GM19239 (cell line): Measurements from ENCODE around the gene LY6G6D.

Source experiments
- DNase-seq: peaks from one replicate; pipeline ENCODE4 v3.0.0; 2011; ENCODE audit warnings: low spot score; ENCODE audit not compliant: insufficient read length
- FAIRE-seq: peaks from 2 replicates; lab custom pipeline; 2011; peaks lifted over from hg19 to GRCh38; lab: Jason Lieb, UNC

The LY6G6D gene

GRCh38 chr6:31717499-31718222 lies 2.5 kb downstream of the LY6G6D start:
- no peak for FAIRE-seq
- DNase-seq: no peak

- FAIRE-seq (no peak), DNase-seq (no peak)
Measured at GRCh38 chr6:31718265-31718664, 3.1 kb downstream of the LY6G6D start.

- DNase-seq: no peak
- FAIRE-seq: no peak
Measured at GRCh38 chr6:31719001-31719400, 3.9 kb downstream of the LY6G6D start.

GRCh38 chr6:31720196-31720770 lies 5.1 kb downstream of the LY6G6D start:
- no peak for DNase-seq
- no peak for FAIRE-seq

GRCh38 chr6:31721351-31722020 lies 6.3 kb downstream of the LY6G6D start, which contains the start of gene LY6G6C:
Gene LY6G6C, minus strand, starts transcription at chr6:31721746. Its CDS starts 67 bp downstream, at chr6:31721679.
- no peak for DNase-seq
- FAIRE-seq: no peak

GRCh38 chr6:31722173-31722572 lies 7.0 kb downstream of the LY6G6D start:
- FAIRE-seq (no peak), DNase-seq (no peak)

GRCh38 chr6:31723245-31723979 lies 8.3 kb downstream of the LY6G6D start, which contains the start of gene MPIG6B:
Gene MPIG6B, plus strand, starts transcription at chr6:31723373. Its CDS starts 11 bp downstream, at chr6:31723384.
- FAIRE-seq (no peak), DNase-seq (no peak)

- DNase-seq (no peak), FAIRE-seq (no peak)
Measured at GRCh38 chr6:31723980-31724691, 9.0 kb downstream of the LY6G6D start.

GRCh38 chr6:31725502-31726350 lies 10.6 kb downstream of the LY6G6D start:
- FAIRE-seq (no peak), DNase-seq (no peak)

GRCh38 chr6:31727034-31727716 lies 12.0 kb downstream of the LY6G6D start:
- DNase-seq (peak; percentile 80), FAIRE-seq (peak; percentile 91)

- no peak for DNase-seq
Measured at GRCh38 chr6:31727717-31728671, 12.8 kb downstream of the LY6G6D start.

GRCh38 chr6:31728767-31729514 lies 13.8 kb downstream of the LY6G6D start, which contains the start of gene DDAH2:
Gene DDAH2, minus strand, starts transcription at chr6:31729299. Its CDS starts 138 bp downstream, at chr6:31729161.
- DNase-seq (no peak), FAIRE-seq (peak; percentile 21)

More at GRCh38 chr6:31727717-31728671, 12.8 kb downstream of the LY6G6D start:
- FAIRE-seq: no peak

GRCh38 chr6:31729515-31729978 lies 14.4 kb downstream of the LY6G6D start:
- FAIRE-seq: peak; percentile 80

GRCh38 chr6:31729979-31730630 lies 15.0 kb downstream of the LY6G6D start:
- DNase-seq (peak; percentile 44), FAIRE-seq (peak; percentile 18)

More at GRCh38 chr6:31729515-31729978, 14.4 kb downstream of the LY6G6D start:
- peak; percentile 61 for DNase-seq

- DNase-seq (no peak), FAIRE-seq (no peak)
Measured at GRCh38 chr6:31730631-31731086, 15.5 kb downstream of the LY6G6D start.

- DNase-seq (no peak), FAIRE-seq (no peak)
Measured at GRCh38 chr6:31732029-31732428, 16.9 kb downstream of the LY6G6D start.
